Medulla oblongata (tissue), 1 donor: Measurements from ENCODE around the gene FLT1.
A peak's percentile ranks its signal among the peaks of the same experiment; 100 is the strongest.

ENCODE experiments used
- DNase-seq: peaks from one replicate; pipeline ENCODE4 v3.0.0-alpha.2; 2015; ENCODE audit errors: extremely low spot score

FLT1 gene

DNA sequence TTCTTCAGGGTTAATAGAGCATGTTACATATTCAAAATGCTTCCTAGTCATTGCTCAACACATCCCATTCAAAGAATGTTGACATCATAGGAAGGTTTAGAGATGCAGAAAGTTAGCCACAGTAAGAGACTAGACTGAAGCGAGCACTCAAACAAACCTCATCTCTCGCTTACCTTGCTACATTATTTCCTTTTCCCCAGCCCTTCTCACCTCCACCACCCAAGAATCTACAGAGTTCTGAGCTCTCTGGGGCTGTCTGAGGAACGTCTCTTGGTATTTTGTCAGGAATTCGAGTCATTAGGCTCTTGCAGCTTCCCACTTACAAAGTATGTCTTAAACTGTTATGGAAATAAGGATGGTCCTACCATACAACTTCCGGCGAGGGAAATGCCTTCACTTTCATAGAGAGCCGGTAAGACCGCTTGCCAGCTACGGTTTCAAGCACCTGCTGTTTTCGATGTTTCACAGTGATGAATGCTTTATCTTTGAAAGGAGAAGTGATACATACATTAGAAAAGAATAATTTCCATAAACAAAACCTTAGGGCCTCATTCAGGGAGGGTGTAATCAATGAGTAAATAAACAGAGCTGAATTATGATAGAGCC lies 65.1 kb downstream of the FLT1 start:
- no peak for DNase-seq

DNA sequence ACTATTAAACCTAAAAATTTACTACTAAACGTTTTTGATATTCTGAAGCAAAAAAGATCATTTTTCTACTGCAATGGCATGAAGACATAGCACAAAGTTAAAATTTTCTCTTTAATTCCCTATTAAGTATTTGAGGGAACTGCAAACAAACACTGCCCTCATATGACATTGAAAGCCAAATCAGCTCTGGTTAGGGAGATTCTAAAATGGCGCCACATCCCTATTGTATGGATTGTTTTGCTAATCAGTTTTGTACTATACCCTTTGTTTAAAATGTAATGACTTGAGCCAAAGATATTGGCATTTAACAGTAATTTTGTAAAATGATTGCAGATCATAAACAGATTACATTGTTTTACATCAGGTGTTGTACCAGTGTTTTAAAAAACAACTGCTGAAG lies 65.8 kb downstream of the FLT1 start:
- DNase-seq: no peak

GRCh38 chr13:28426381-28426780 lies 68.5 kb downstream of the FLT1 start:
- no peak for DNase-seq

GRCh38 chr13:28425793-28426192 lies 69.1 kb downstream of the FLT1 start:
- no peak for DNase-seq

- no peak for DNase-seq
Measured at GRCh38 chr13:28424541-28424940, 70.4 kb downstream of the FLT1 start.

GRCh38 chr13:28423010-28423409 lies 71.9 kb downstream of the FLT1 start:
- peak; percentile 81 for DNase-seq

GRCh38 chr13:28421676-28422410 lies 73.1 kb downstream of the FLT1 start:
- DNase-seq: peak; percentile 22

- DNase-seq: no peak
Measured at GRCh38 chr13:28420704-28421103, 74.2 kb downstream of the FLT1 start.

DNA sequence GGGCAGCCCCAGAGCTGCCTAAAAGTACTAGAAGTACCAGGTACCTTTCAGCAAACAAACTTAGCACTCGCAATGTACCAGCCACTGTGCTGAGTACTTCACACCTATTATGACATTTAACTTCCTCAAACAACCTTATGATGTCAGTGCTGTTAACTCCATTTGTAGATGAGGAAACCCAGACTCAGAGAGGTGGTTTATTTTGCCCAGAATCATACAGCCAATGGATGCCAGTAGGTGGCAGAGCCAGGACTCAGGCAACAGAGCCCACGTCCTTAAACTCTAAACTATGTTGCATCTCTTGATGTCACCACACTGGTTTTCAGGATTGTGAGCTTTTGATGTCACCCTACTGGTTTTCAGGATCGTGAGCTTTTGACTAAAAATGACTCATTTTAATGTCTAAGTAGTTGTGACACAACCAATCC lies 78.9 kb downstream of the FLT1 start:
- no peak for DNase-seq

- no peak for DNase-seq
Measured at GRCh38 chr13:28413999-28414398, 80.9 kb downstream of the FLT1 start.

- DNase-seq: no peak
Measured at GRCh38 chr13:28412981-28413380, 81.9 kb downstream of the FLT1 start.

- DNase-seq: no peak
Measured at GRCh38 chr13:28411831-28412353, 83.0 kb downstream of the FLT1 start.

DNA sequence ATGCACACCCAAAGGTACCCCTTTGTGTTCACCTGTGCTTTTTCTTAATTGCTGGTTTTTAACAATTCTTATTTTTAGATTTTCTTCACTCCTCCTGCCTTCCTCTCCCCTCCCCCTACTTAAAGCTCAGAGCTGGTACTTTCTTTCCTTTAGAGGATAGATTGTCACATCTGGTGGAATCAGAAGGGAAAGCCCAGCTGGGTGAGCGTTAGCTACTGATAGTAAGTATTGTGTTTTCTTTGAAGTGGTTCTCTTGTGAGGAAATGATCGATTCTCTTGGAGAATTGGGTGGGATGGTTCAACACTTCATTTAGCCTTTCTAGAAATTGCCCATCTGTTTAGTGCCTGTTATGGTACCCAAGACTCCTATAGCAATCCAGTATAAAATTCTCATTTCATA lies 84.8 kb downstream of the FLT1 start:
- no peak for DNase-seq

GRCh38 chr13:28409648-28410047 lies 85.3 kb downstream of the FLT1 start:
- no peak for DNase-seq

DNA sequence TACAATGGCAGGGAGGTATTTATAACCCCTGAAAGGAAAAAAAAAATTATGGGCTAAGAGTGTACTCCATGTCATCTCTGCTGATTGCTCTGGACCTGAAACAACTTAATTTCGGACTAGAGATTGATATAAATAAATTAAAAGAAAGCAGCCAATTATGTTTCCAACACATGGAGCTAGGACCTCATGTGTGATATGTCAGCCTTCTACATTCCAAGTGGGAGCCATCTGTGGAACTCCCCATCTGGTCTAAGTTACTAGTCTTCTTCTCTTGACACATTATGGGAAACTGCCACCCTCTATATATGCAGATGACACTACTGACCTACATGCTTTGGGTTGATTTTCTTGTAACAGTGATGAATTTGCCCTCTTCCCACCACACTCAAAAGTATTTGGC lies 86.1 kb downstream of the FLT1 start:
- DNase-seq: no peak

GRCh38 chr13:28408235-28408848 lies 86.6 kb downstream of the FLT1 start:
- no peak for DNase-seq

DNA sequence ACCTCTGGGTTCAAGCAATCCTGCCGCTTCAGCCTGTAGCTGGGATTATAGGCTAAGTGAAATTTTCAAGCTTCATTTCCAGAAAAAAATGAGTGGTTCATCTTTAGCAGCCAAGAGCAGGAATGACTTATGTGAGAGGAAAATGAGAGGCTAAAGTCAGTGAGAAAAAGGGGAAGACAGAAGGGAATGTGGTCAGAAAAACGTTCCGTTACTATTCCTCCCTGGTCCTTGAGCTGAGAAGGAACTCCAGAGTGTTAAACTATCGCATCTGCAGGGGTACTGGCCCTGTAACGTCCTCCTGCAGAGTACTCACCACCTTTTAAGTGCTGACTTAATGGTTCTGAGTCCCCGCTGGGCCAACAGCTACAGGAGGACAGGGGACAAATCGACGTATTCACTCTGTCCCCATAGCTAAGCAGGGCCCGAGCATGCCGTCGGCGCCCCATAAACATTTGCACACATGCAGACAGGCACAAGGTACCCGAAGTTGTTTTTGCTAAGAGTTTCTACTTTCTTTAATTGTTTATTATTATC lies 88.1 kb downstream of the FLT1 start:
- DNase-seq: peak; percentile 16

DNA sequence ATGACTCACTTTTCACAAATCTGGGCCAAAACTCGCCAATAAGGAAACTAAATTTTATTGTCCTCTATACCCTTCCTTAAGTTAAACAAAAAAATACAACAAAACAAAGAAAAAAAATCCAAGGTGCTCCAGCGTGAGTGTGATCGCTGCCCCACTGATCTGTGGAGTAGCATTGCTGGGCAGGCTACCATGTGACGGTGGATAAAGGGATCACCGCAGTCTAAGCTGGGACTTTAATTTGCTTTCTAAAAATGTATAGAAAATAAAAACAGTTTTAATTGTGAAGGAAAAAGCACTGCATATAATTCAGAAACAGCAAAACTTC lies 92.9 kb downstream of the FLT1 start:
- no peak for DNase-seq

GRCh38 chr13:28401303-28402056 lies 93.4 kb downstream of the FLT1 start:
- peak; percentile 37 for DNase-seq

DNA sequence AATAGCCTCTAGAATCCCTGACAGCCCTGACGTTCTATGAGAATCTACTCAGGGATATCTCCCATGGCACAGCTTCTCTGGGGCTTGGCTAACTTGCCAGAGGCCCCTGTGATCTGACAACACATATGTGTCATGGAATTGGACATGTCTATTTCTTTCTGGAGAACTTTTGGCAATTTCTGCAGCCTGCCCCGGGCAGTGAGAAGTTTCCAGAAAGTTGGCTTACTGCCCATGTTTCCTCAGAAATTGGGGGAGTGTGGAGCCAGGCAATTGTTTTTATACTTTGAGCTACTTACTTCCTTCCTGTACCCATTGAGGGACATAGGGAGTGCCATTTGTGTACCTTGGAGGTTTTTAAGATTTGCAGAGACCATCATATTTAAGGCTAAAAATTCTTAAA lies 98.9 kb downstream of the FLT1 start:
- DNase-seq: no peak

- DNase-seq: peak; percentile 65
Measured at GRCh38 chr13:28394422-28394821, 100.5 kb downstream of the FLT1 start.

DNA sequence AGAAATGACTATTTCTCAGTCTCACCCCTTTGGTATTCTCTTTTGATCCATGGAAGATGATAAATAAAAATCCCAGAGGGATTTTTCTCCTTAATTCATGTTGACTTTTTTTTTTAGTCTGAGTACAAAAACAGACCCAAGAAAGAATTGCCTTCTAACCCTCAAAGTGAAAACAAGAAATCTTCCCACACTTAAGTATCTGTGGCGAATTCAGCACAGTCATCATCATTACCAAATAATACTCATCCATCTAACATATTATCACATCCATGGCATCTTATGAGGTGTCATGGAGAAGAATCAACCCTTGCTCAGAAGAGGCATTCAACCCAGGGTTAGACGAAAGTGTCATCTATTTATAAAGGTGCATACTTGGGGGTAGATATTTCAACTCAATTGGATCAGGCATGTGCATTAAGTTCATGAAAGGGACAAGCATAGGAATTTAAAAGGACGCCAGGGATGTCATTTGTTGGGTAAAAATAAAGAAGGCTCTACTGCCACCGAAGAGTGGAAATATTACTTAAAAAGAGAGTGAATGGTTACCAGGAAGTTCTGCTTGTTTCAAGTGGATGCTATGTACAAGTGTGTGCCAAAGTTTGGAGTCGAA lies 101.9 kb downstream of the FLT1 start:
- no peak for DNase-seq
